ENCODE data around the gene ZNF566. TPM values are rescaled to one million over a fixed set of nuclear protein-coding genes. Genes with fewer than 3 reads are reported as not detected.
A peak's percentile ranks its signal among the peaks of the same experiment; 100 is the strongest.

The ZNF566 gene
- polyA plus RNA-seq, 1 of the 3 experiments (the other 2 are of a cell fraction) = 1.7 TPM

GRCh38 chr19:36449059-36449670, 40.2 kb downstream of the ZNF566 start:
- H3K4me1 ChIP-seq (ENCODE audit: control insufficient read depth in 1 of 2, insufficient read depth in 2 of 2, low read depth in 1 of 2, low read length in 1 of 2) = no peaks in the 10 kb centered on the region
- H3K79me2 ChIP-seq (ENCODE audit: insufficient read depth) = no peaks in the 10 kb centered on the region
- ChIA-PET CTCF (no interaction called here), POLR2A (no interaction called here)
- H3F3A ChIP-seq (replicated peaks; ENCODE audit: insufficient read depth) = no peaks in the 10 kb centered on the region
- no peaks in the 10 kb centered on the region for H3K9me2 ChIP-seq
- WGBS (ENCODE audit: low lambda C conversion rate) = 92% methylated on average over 5 of the region's 5 CpGs
- H3K36me3 ChIP-seq (replicated peaks in 1 of 2; ENCODE audit: control insufficient read depth in 1 of 2, insufficient read depth in 2 of 2, low read length in 1 of 2) = peaks cover 31 to 52% of the 10 kb centered on the region in 2 experiments
- no peak overlapping the region for H3K4me2 ChIP-seq
- H4K20me1 ChIP-seq (ENCODE audit: insufficient read depth) = no peaks in the 10 kb centered on the region
- no peak overlapping the region for H3K27ac ChIP-seq (ENCODE audit: low read depth in 2 of 2, low read length in 1 of 2)
- peak overlapping the region in 1 of 2 experiments; percentile 2; a peak in 1 of 4 replicates for H3K4me3 ChIP-seq (ENCODE audit: low read depth in 2 of 2, low read length in 1 of 2)
- no peak overlapping the region for H3K9ac ChIP-seq
- H3K9me3 ChIP-seq = peaks cover 39% of the 10 kb centered on the region
- H3K27me3 ChIP-seq (ENCODE audit: insufficient read depth) = no peaks in the 10 kb centered on the region
- TF ChIP-seq REST (IDR thresholded peaks at IDR 0.05; ENCODE audit: low read depth, low read length) (no peak), FOSL2 (IDR thresholded peaks at IDR 0.05; ENCODE audit: borderline replicate concordance, low read depth) (no peak), TEAD4 (IDR thresholded peaks at IDR 0.05; ENCODE audit: borderline replicate concordance, insufficient read depth) (no peak), MXI1 (IDR thresholded peaks at IDR 0.05; ENCODE audit: low read depth, low read length) (no peak), SMC3 (IDR thresholded peaks at IDR 0.05; ENCODE audit: low read depth, low read length) (no peak), POLR2AphosphoS5 (IDR thresholded peaks at IDR 0.05; ENCODE audit: low read depth, low read length) (no peak), RCOR1 (IDR thresholded peaks at IDR 0.05; ENCODE audit: low read length) (no peak), NRF1 (IDR thresholded peaks at IDR 0.05; ENCODE audit: low read depth, low read length) (no peak), USF2 (IDR thresholded peaks at IDR 0.05; ENCODE audit: borderline replicate concordance, low read depth, low read length) (no peak), IRF3 (IDR thresholded peaks at IDR 0.05; ENCODE audit: low read depth, low read length) (no peak), FOXM1 (IDR thresholded peaks at IDR 0.05; ENCODE audit: low read depth) (no peak), GATA2 (CRISPR knock-in tag; IDR thresholded peaks at IDR 0.05) (no peak), MAX (IDR thresholded peaks at IDR 0.05; ENCODE audit: low read depth) (no peak), CTCF (IDR thresholded peaks at IDR 0.05) (no peak), RFX5 (IDR thresholded peaks at IDR 0.05; ENCODE audit: low read length) (no peak), ZBTB33 (IDR thresholded peaks at IDR 0.05; ENCODE audit: borderline replicate concordance, low read depth) (no peak), CHD2 (IDR thresholded peaks at IDR 0.05; ENCODE audit: low read length, partially characterized antibody) (no peak), USF1 (IDR thresholded peaks at IDR 0.05; ENCODE audit: borderline replicate concordance, low read depth) (no peak), SIN3A (IDR thresholded peaks at IDR 0.05; ENCODE audit: borderline replicate concordance, low read depth, low read length) (no peak)
- H2AFZ ChIP-seq (ENCODE audit: low read depth) = no peak overlapping the region
- no peak for DNase-seq
